ENCODE results near the gene GLI3.

The GLI3 gene

GRCh38 chr7:42133321-42133720 is 103.7 kb downstream of the GLI3 start:
- POLR2A ChIA-PET = no interaction called here
- TF ChIP-seq IKZF3 (tag by site-specific recombination; IDR thresholded peaks at IDR 0.05) = 0 out of 2 replicates have a peak, but pooled peaks have one; percentile 28
- no peak for TF ChIP-seq ZNF37A (tag by site-specific recombination; IDR thresholded peaks at IDR 0.05)
- CTCF ChIA-PET = interaction anchor here (0.5 to 0.6 kb wide), 2 partner anchors 33 to 36 kb away, joined by 3 read pairs; no protein-coding TSS in a partner anchor

GRCh38 chr7:42128703-42129102 is 108.3 kb downstream of the GLI3 start:
- no peaks in the 10 kb centered on the region for H3K9me3 ChIP-seq (ENCODE audit: control insufficient read depth, insufficient read depth, low read depth, low read length)
- H3K4me1 ChIP-seq (ENCODE audit: control insufficient read depth, insufficient read depth, low read length) = peaks cover 9% of the 10 kb centered on the region
- H3K27ac ChIP-seq (ENCODE audit: extremely low read depth, low read depth, low read length) = no peak overlapping the region
- TF ChIP-seq ZNF654 (tag by site-specific recombination; IDR thresholded peaks at IDR 0.05; ENCODE audit: low read depth) (peak; percentile 41), ZBTB6 (tag by site-specific recombination; IDR thresholded peaks at IDR 0.05) (no peak), ZBTB44 (tag by site-specific recombination; IDR thresholded peaks at IDR 0.05) (peak; percentile 86; the same call in 1 of the 2 replicates), ZNF777 (tag by site-specific recombination; IDR thresholded peaks at IDR 0.05; ENCODE audit: borderline replicate concordance) (no peak), ZNF473 (tag by site-specific recombination; IDR thresholded peaks at IDR 0.05) (no peak), ZNF23 (tag by site-specific recombination; IDR thresholded peaks at IDR 0.05; ENCODE audit: borderline replicate concordance) (no peak)
- H3K36me3 ChIP-seq (ENCODE audit: control insufficient read depth in 2 of 2, insufficient read depth in 1 of 2, low read length in 2 of 2) = no peaks in the 10 kb centered on the region
- ChIA-PET POLR2A (no interaction called here), CTCF (interaction anchor here (0.7 kb wide), 3 partner anchors 95 to 258 kb away, joined by 3 read pairs; no protein-coding TSS in a partner anchor)
- H3K4me3 ChIP-seq (ENCODE audit: low read depth, low read length) = no peak overlapping the region

More at GRCh38 chr7:42133321-42133720, 103.7 kb downstream of the GLI3 start:
- H3K9me3 ChIP-seq (ENCODE audit: control insufficient read depth, insufficient read depth, low read depth, low read length) = no peaks in the 10 kb centered on the region
- H3K27ac ChIP-seq (ENCODE audit: extremely low read depth, low read depth, low read length) = no peak overlapping the region
- H3K4me1 ChIP-seq (ENCODE audit: control insufficient read depth, insufficient read depth, low read length) = peaks cover 23% of the 10 kb centered on the region
- H3K4me3 ChIP-seq (ENCODE audit: low read depth, low read length) = no peak overlapping the region
- H3K36me3 ChIP-seq (ENCODE audit: control insufficient read depth in 2 of 2, insufficient read depth in 1 of 2, low read length in 2 of 2) = no peaks in the 10 kb centered on the region

GRCh38 chr7:42127232-42127622 is 109.8 kb downstream of the GLI3 start:
- H3K4me3 ChIP-seq (ENCODE audit: low read depth, low read length) = no peak overlapping the region
- H3K36me3 ChIP-seq (ENCODE audit: control insufficient read depth in 2 of 2, insufficient read depth in 1 of 2, low read length in 2 of 2) = no peaks in the 10 kb centered on the region
- no peaks in the 10 kb centered on the region for H3K9me3 ChIP-seq (ENCODE audit: control insufficient read depth, insufficient read depth, low read depth, low read length)
- H3K27ac ChIP-seq (ENCODE audit: extremely low read depth, low read depth, low read length) = no peak overlapping the region
- TF ChIP-seq ZNF169 (tag by site-specific recombination; IDR thresholded peaks at IDR 0.05) (no peak), ZNF580 (tag by site-specific recombination; IDR thresholded peaks at IDR 0.05) (no peak), ZNF24 (tag by site-specific recombination; IDR thresholded peaks at IDR 0.05) (no peak), ZNF518A (tag by site-specific recombination; conservative IDR thresholded peaks at IDR 0.05; ENCODE audit: low read depth) (no peak), ZBTB44 (tag by site-specific recombination; IDR thresholded peaks at IDR 0.05) (no peak), ELK4 (IDR thresholded peaks at IDR 0.05; ENCODE audit: borderline replicate concordance, low read depth, low read length) (no peak), TRIM28 (IDR thresholded peaks at IDR 0.05; ENCODE audit: borderline replicate concordance, low read length) (no peak), ZNF626 (tag by site-specific recombination; IDR thresholded peaks at IDR 0.05) (no peak)
- H3K4me1 ChIP-seq (ENCODE audit: control insufficient read depth, insufficient read depth, low read length) = 0 out of 2 replicates have a peak, but pooled peaks cover 2% of the 10 kb centered on the region
- POLR2A ChIA-PET = no interaction called here
- CTCF ChIA-PET = interaction anchor here (0.6 to 0.8 kb wide), 3 partner anchors 107 to 352 kb away, joined by 3 to 5 read pairs (median 3); no protein-coding TSS in a partner anchor
